Progenitor cell of endocrine pancreas (in vitro differentiated cells): Measurements from ENCODE around the gene TMTC2. TPM values are rescaled to one million over a fixed set of nuclear protein-coding genes. Genes with fewer than 3 reads are reported as not detected.

Experiments used
- DNase-seq: peaks from one replicate; pipeline ENCODE4 v3.0.0; 2021; ENCODE audit warnings: low spot score; ENCODE audit not compliant: unreplicated experiment
- H3K27ac Mint-ChIP-seq: 2 replicates; pipeline ENCODE4 v1.8.0; 2021; ENCODE audit warnings: mild to moderate bottlenecking, moderate library complexity, mixed read lengths
- H3K27me3 Mint-ChIP-seq: 2 replicates; pipeline ENCODE4 v1.8.0; 2021; ENCODE audit warnings: mixed read lengths
- H3K36me3 Mint-ChIP-seq: 2 replicates; pipeline ENCODE4 v1.8.0; 2022; ENCODE audit warnings: mixed read lengths; ENCODE audit not compliant: insufficient read depth
- H3K4me1 Mint-ChIP-seq: 2 replicates; pipeline ENCODE4 v1.8.0; 2021; ENCODE audit warnings: low read depth, mixed read lengths
- H3K4me3 Mint-ChIP-seq: 2 replicates; pipeline ENCODE4 v1.8.0; 2021; ENCODE audit warnings: low read depth, mild to moderate bottlenecking, moderate library complexity, mixed read lengths
- H3K9me3 Mint-ChIP-seq: 2 replicates; pipeline ENCODE4 v1.8.0; 2021; ENCODE audit warnings: low read depth, mixed read lengths
- CTCF ChIP-seq: fragments of 200-600 bp; sonication (generic); IDR thresholded peaks from one replicate; pipeline ENCODE4 v1.5.0; 2021; ENCODE audit warnings: antibody characterized with exemption, mild to moderate bottlenecking; ENCODE audit not compliant: unreplicated experiment
- total RNA-seq: library from RNA; stranded (reverse); gene quantifications from 2 replicates; pipeline ENCODE4 v1.2.1, GENCODE V29; 2021

The TMTC2 gene
- total RNA-seq, 1 donor from 2014 or later, result 15.4 TPM

DNA sequence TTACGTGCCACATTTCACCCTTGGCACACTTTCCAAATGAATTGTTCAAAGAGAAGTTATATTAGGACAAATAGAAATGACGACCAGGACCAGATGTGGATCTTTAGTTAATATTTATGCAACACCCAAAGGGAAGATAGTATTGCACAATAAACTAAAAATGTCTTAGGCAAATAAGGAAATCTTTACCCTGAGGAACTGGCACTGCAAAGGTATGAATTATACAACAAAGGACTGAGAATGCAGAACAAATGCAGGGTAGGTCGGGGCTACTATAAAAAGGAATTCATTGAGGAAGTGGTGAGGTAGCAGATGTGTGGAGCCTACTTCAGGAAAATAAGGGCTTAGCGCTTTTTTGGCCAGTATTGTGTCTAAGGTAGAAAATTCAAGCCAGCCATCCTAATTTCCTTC lies 3.9 kb upstream of the TMTC2 start:
- no peak overlapping the region for H3K4me3 Mint-ChIP-seq
- H3K36me3 Mint-ChIP-seq, result no peaks in the 10 kb centered on the region
- peaks cover 5% of the 10 kb centered on the region for H3K4me1 Mint-ChIP-seq
- no peak overlapping the region for H3K27ac Mint-ChIP-seq
- no peaks in the 10 kb centered on the region for H3K9me3 Mint-ChIP-seq
- no peak for DNase-seq
- TF ChIP-seq CTCF, result no peak
- peaks cover 11% of the 10 kb centered on the region for H3K27me3 Mint-ChIP-seq

DNA sequence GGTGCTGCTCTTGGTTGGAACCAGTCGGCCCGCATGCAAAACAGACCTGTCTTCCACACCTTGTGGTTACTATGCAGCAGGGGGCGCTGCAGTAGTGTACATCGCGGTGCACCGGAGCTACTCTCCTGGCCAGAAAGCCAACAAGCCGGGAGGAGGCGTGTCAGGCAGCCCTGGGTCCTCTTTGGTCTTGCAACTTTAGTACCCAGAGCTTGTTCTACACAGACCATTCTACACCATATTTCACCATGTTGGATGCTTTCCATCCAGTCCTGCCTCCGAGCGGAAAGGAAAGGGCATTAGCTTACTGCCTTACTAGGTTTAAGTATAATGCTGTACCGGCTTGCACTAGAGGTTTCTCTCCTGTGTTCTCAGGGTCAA lies 927 bp upstream of the TMTC2 start:
- H3K4me1 Mint-ChIP-seq, result peaks cover 19% of the 10 kb centered on the region
- no peaks in the 10 kb centered on the region for H3K36me3 Mint-ChIP-seq
- peak; percentile 96 for TF ChIP-seq CTCF
- peak; percentile 91 for DNase-seq
- peak overlapping the region; percentile 89 for H3K4me3 Mint-ChIP-seq
- peak overlapping the region; percentile 94 for H3K27ac Mint-ChIP-seq
- no peaks in the 10 kb centered on the region for H3K9me3 Mint-ChIP-seq
- peaks cover 11% of the 10 kb centered on the region for H3K27me3 Mint-ChIP-seq

DNA sequence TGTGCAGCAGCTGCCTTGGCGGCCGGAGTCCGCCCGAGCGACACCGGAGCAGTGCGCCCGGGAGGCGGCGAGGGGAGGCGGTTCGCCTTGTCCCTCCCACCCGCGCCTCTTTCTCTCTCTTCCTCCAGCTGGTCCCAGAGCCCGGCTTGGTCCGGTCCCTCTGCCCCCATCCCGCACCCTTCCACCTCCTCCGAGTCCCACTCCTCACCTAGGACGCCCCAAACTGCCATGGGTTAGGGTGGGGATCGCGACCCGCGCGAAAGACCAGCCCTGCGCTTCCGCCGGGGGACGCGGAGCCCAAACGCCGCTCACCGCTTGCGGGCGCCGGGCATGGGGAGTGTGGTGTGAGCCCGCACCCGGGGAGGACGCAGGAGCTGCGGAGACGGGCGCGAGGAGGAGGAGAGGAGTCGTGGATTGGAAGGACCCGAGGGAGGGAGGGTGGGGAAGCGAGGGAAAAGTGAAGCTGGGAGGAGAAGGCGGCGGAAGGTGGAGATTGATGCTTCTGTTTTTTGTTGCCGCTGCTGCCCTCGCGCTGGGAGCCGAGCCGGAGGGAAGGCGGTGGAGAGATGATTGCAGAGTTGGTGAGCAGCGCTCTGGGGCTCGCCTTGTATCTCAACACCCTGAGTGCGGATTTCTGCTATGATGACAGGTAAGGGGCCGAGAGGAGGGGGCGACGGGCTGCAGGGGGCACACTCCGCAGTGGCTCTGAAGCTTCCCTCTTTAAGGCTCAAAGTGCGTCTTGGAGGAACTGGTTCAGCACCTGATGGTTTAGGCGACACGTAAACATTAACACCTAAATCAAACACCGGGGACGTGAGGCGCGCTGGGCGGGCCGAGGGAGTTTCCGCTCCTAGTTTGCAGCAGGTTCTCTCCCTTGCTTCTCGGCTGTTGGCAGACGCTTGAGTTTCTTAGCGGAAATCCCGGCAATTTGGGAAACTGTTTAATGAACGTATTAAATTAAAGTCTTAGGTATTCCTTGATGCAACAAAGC lies 610 bp downstream of the TMTC2 start:
- TF ChIP-seq CTCF, result no peak
- Mint-ChIP-seq H3K27ac (peak overlapping the region; percentile 94), H3K36me3 (peaks cover 1% of the 10 kb centered on the region), H3K4me1 (peaks cover 19% of the 10 kb centered on the region), H3K27me3 (peaks cover 8% of the 10 kb centered on the region), H3K4me3 (peak overlapping the region; percentile 89), H3K9me3 (no peaks in the 10 kb centered on the region)
- DNase-seq, result peak; percentile 53

- H3K36me3 Mint-ChIP-seq, result peaks cover 2% of the 10 kb centered on the region
- peak overlapping the region; percentile 89 for H3K4me3 Mint-ChIP-seq
- peak overlapping the region; percentile 94 for H3K27ac Mint-ChIP-seq
- H3K27me3 Mint-ChIP-seq, result peaks cover 8% of the 10 kb centered on the region
- H3K9me3 Mint-ChIP-seq, result no peaks in the 10 kb centered on the region
- TF ChIP-seq CTCF, result peak; percentile 18
- peaks cover 19% of the 10 kb centered on the region for H3K4me1 Mint-ChIP-seq
- DNase-seq, result no peak
Measured at GRCh38 chr12:82688035-82688501, 1.4 kb downstream of the TMTC2 start.

DNA sequence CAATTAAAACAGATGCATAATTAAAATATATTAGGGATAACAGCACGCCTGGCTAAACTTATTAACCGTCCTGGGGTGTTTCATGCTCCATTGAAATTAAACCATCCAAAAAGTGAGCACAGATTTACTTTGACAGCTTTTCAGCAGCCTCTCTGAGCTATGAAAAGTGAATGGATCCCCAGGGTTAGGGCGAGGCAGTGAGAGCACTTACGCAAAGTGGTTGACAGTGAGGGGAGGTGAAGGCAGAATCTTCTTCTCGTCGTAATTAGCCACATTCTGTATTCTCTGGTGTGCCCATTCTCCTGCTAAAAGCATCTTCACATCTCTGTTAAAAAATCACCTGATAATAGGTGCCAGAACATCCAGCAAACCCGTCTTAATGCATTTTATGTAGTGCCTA lies 1.9 kb downstream of the TMTC2 start:
- Mint-ChIP-seq H3K27ac (no peak overlapping the region), H3K4me3 (peak overlapping the region; percentile 89), H3K4me1 (peaks cover 19% of the 10 kb centered on the region), H3K9me3 (no peaks in the 10 kb centered on the region), H3K27me3 (peaks cover 8% of the 10 kb centered on the region), H3K36me3 (peaks cover 7% of the 10 kb centered on the region)
- TF ChIP-seq CTCF, result no peak
- no peak for DNase-seq
